K562 (cell line): ENCODE results near the gene PAH. TPM values are rescaled to one million over a fixed set of nuclear protein-coding genes. Genes with fewer than 3 reads are reported as not detected.

ENCODE experiments used
- GTF2E2 ChIP-seq: fragments of 200-800 bp; sonication (Bioruptor generic); IDR thresholded peaks from 2 replicates; pipeline ENCODE4 v1.6.1; 2016; ENCODE audit warnings: missing genetic modification characterization, missing compliant biosample characterization
- NR2F6 ChIP-seq: fragments of 450-650 bp; formaldehyde crosslinking; IDR thresholded peaks from 2 replicates; pipeline ENCODE4 v1.4.0; 2020; ENCODE audit warnings: mild to moderate bottlenecking
- RERE ChIP-seq: sonication (generic); formaldehyde crosslinking; IDR thresholded peaks from 2 replicates; pipeline ENCODE4 v1.8.0; 2023; ENCODE audit warnings: missing genetic modification reagents, mild to moderate bottlenecking, borderline replicate concordance
- SMC3 ChIP-seq: conservative IDR thresholded peaks from 2 replicates; pipeline ENCODE4 v1.6.1; 2011; ENCODE audit warnings: low read depth, low read length, improper control_type of control experiment; ENCODE audit not compliant: insufficient read depth
- ZBTB17 ChIP-seq: fragments of 450-650 bp; formaldehyde crosslinking; IDR thresholded peaks from 2 replicates; pipeline ENCODE4 v1.4.0; 2020; ENCODE audit warnings: mild to moderate bottlenecking
- polyA plus RNA-seq, 8 experiments: library from polyadenylated mRNA; depleted of rRNA in 4 of 8; stranded (reverse) in 5 of 8; unstranded in 3 of 8; fragments of >200 nt; fragmentation: Nextera tagmentation in 2 of 8; fragmentation: Illumina TruSeq in 1 of 8; extraction: Ambion mirVana in 2 of 8; extraction: Trizol in 1 of 8; gene quantifications; 2 replicates each; pipeline versions ENCODE4 v1.2.1 to v1.2.3, GENCODE V29; 2011 to 2014; ENCODE audit warnings: inconsistent platforms in 1 of 8, missing spikeins in 1 of 8
- total RNA-seq, 7 experiments: library from RNA; depleted of rRNA in 6 of 7; stranded (reverse); fragments of >200 nt in 6 of 7; fragmentation: Illumina TruSeq in 2 of 7; extraction: Trizol in 2 of 7; gene quantifications; 2 replicates each; pipeline versions ENCODE4 v1.2.1 to v1.2.3, GENCODE V29; 2011 to 2021; ENCODE audit warnings: low replicate concordance in 1 of 7
- TF ChIP-seq, protein P1 (sequence below), 2 experiments: IDR thresholded peaks in 1 of 2; conservative IDR thresholded peaks in 1 of 2; 2 replicates each; pipeline ENCODE4 v1.6.1; 2016; ENCODE audit warnings: low read depth in 2 of 2, mild to moderate bottlenecking in 1 of 2, missing compliant biosample characterization in 1 of 2, missing genetic modification characterization in 1 of 2, moderate library complexity in 1 of 2

Gene PAH
- total and polyA plus RNA-seq, 9 of the 15 experiments (the other 6 are each of a cell fraction or from before 2014, with no cell fraction given), result 0.13 to 0.75 (median 0.69) TPM; not detected in 6

DNA sequence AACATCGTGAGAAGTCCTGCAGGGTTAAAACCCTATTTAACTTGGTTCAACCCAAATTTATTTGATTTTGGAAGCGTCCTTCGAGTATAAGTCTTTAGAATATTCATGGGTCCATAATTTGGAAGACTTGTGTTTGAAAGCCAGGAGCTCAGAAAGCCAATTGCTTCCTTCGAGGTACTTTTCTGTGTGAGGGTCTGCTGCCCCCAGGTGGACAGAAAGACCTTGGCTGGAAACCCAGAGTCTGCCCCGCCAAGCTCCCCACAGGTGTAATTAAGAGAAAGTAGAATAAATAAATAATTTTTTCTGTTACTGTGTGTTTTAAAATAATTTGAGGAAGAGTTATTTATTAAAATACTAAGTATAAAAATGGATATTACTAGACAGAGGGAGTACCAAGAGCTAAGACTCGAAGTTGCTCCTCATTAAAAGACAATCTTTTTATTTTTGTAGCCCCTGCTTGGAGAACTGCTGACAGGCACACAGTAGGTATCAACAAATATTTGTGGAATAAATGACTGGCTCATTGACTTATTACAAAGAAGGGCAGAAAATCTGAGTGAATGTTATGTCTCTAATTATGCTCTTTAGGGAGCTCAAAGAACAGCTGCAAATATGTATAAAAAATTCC lies 105.8 kb downstream of the PAH start (continued):
- TF ChIP-seq, protein P1, sequence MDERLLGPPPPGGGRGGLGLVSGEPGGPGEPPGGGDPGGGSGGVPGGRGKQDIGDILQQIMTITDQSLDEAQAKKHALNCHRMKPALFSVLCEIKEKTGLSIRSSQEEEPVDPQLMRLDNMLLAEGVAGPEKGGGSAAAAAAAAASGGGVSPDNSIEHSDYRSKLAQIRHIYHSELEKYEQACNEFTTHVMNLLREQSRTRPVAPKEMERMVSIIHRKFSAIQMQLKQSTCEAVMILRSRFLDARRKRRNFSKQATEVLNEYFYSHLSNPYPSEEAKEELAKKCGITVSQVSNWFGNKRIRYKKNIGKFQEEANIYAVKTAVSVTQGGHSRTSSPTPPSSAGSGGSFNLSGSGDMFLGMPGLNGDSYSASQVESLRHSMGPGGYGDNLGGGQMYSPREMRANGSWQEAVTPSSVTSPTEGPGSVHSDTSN (CRISPR knock-in tag; IDR thresholded peaks at IDR 0.05; ENCODE audit: low read depth), result no peak
- TF ChIP-seq, protein P1 (tag; conservative IDR thresholded peaks at IDR 0.05; ENCODE audit: low read depth), result no peak
- TF ChIP-seq ZBTB17 (CRISPR knock-in tag) (no peak), GTF2E2 (tag) (no peak), RERE (CRISPR knock-in tag) (no peak), NR2F6 (no peak), SMC3 (0 out of 2 replicates have a peak, but pooled peaks have one; percentile 34)
